Measurements from ENCODE around the gene PPP1R3C. TPM values are rescaled to one million over a fixed set of nuclear protein-coding genes. Genes with fewer than 3 reads are reported as not detected.

The PPP1R3C gene
- total RNA-seq, 1 experiment from 2014 or later, result 18.1 TPM

Other genes starting within 250 kb of the PPP1R3C start
- gene HECTD2, start 222.7 kb downstream of the PPP1R3C start, total RNA-seq (2014; rRNA removed; shearing (Covaris generic)), result 4.6 and 8.1 TPM in 2 replicates
- gene TNKS2, start 165.4 kb upstream of the PPP1R3C start, total RNA-seq (2014; rRNA removed; shearing (Covaris generic)), result 17.3 and 30.0 TPM in 2 replicates